DND-41 (cell line): ENCODE data around the gene KRTAP16-1.
A peak's percentile ranks its signal among the peaks of the same experiment; 100 is the strongest.

Source experiments
- ATAC-seq: fragments of 200-7000 bp; cut with Tn5 transposase; 3 replicates; pipeline ENCODE4 v1.9.1; 2021; ENCODE audit warnings: low read depth; ENCODE audit not compliant: insufficient read depth
- DNase-seq: peaks from one replicate; pipeline ENCODE4 v3.0.0-alpha.2; 2020
- H2AFZ ChIP-seq: 2 replicates; pipeline ENCODE4 v1.6.0; 2012; ENCODE audit warnings: low read depth, low read length
- H3K27ac ChIP-seq: 2 replicates; pipeline ENCODE4 v1.5.1; 2012; ENCODE audit warnings: low read length, inconsistent platforms
- H3K27me3 ChIP-seq: fragments of 200-600 bp; sonication (generic); 2 replicates; pipeline ENCODE4 v1.6.0; 2012; ENCODE audit warnings: low read length, mild to moderate bottlenecking, inconsistent platforms; ENCODE audit not compliant: insufficient read depth, poor library complexity
- H3K36me3 ChIP-seq: 2 replicates; pipeline ENCODE4 v1.5.1; 2012; ENCODE audit warnings: low read length, inconsistent platforms; ENCODE audit not compliant: insufficient read depth
- H3K4me1 ChIP-seq: 2 replicates; pipeline ENCODE4 v1.5.1; 2012; ENCODE audit warnings: mild to moderate bottlenecking, low read length; ENCODE audit not compliant: insufficient read depth
- H3K4me2 ChIP-seq: 2 replicates; pipeline ENCODE4 v1.6.0; 2012; ENCODE audit warnings: mild to moderate bottlenecking, moderate library complexity, low read length, inconsistent platforms; ENCODE audit not compliant: insufficient read depth
- H3K4me3 ChIP-seq, 2 experiments: fragments of 200-600 bp in 1 of 2; shearing (Covaris generic) in 1 of 2; 2 replicates each; pipeline ENCODE4 v1.5.1; 2012 to 2016; ENCODE audit warnings: inconsistent platforms in 2 of 2, low read length in 2 of 2, mild to moderate bottlenecking in 2 of 2, low read depth in 1 of 2, moderate library complexity in 1 of 2
- H3K79me2 ChIP-seq: 2 replicates; pipeline ENCODE4 v1.6.0; 2012; ENCODE audit warnings: low read length, inconsistent platforms; ENCODE audit not compliant: insufficient read depth
- H3K9ac ChIP-seq: 2 replicates; pipeline ENCODE4 v1.6.0; 2012; ENCODE audit warnings: low read depth, mild to moderate bottlenecking, inconsistent platforms, low read length, moderate library complexity
- H3K9me3 ChIP-seq: 2 replicates; pipeline ENCODE4 v1.5.1; 2012; ENCODE audit warnings: low read length, moderate library complexity, mild to moderate bottlenecking, inconsistent platforms; ENCODE audit not compliant: insufficient read depth, severe bottlenecking
- H4K20me1 ChIP-seq: 2 replicates; pipeline ENCODE4 v1.6.0; 2012; ENCODE audit warnings: low read length; ENCODE audit not compliant: insufficient read depth
- EZH2 ChIP-seq: IDR thresholded peaks from 3 replicates; pipeline ENCODE4 v1.6.1; 2012; ENCODE audit warnings: borderline replicate concordance, low read depth, mild to moderate bottlenecking, moderate library complexity, low read length, inconsistent platforms; ENCODE audit not compliant: severe bottlenecking
- TF ChIP-seq, protein P1 (sequence below): IDR thresholded peaks from 2 replicates; pipeline ENCODE4 v1.5.1; 2012; ENCODE audit warnings: borderline replicate concordance, low read length, moderate library complexity, mild to moderate bottlenecking; ENCODE audit not compliant: poor library complexity, severe bottlenecking; ENCODE audit errors: extremely low read depth

Gene KRTAP16-1

GRCh38 chr17:41333098-41333497 is 24.0 kb upstream of the KRTAP16-1 start:
- no peaks in the 10 kb centered on the region for H3K79me2 ChIP-seq
- ATAC-seq (no peak), DNase-seq (no peak)
- no peaks in the 10 kb centered on the region for H3K4me1 ChIP-seq
- H2AFZ ChIP-seq: no peak overlapping the region
- H3K27ac ChIP-seq: no peak overlapping the region
- H3K4me3 ChIP-seq: no peak overlapping the region
- peaks cover 6% of the 10 kb centered on the region for H3K27me3 ChIP-seq
- no peaks in the 10 kb centered on the region for H3K36me3 ChIP-seq
- H4K20me1 ChIP-seq: no peaks in the 10 kb centered on the region
- no peak overlapping the region for H3K4me2 ChIP-seq
- no peaks in the 10 kb centered on the region for H3K9me3 ChIP-seq
- no peak overlapping the region for H3K9ac ChIP-seq
- TF ChIP-seq, protein P1, sequence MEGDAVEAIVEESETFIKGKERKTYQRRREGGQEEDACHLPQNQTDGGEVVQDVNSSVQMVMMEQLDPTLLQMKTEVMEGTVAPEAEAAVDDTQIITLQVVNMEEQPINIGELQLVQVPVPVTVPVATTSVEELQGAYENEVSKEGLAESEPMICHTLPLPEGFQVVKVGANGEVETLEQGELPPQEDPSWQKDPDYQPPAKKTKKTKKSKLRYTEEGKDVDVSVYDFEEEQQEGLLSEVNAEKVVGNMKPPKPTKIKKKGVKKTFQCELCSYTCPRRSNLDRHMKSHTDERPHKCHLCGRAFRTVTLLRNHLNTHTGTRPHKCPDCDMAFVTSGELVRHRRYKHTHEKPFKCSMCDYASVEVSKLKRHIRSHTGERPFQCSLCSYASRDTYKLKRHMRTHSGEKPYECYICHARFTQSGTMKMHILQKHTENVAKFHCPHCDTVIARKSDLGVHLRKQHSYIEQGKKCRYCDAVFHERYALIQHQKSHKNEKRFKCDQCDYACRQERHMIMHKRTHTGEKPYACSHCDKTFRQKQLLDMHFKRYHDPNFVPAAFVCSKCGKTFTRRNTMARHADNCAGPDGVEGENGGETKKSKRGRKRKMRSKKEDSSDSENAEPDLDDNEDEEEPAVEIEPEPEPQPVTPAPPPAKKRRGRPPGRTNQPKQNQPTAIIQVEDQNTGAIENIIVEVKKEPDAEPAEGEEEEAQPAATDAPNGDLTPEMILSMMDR: no peak
- TF ChIP-seq EZH2: no peak

DNA sequence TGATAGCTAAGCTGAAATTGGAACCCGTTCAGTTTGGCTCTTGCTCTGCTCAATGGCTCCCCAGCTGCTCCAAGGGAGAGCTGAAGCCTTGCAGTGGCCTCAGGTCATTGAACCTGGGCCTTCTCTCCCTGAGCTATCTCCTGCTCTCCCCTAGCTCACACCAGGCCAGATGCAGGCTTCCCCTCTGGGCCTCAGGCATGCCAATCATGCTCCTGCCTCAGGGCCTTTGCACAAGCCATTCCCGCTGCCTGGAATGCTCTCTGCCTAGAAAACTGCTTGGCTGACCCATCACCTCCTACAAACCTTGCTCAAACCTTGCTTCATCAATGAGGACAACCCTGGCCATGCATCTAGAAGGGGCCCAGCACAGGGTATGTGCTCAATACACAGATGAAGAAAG is 23.1 kb upstream of the KRTAP16-1 start:
- H3K4me2 ChIP-seq: no peak overlapping the region
- H4K20me1 ChIP-seq: no peaks in the 10 kb centered on the region
- no peaks in the 10 kb centered on the region for H3K36me3 ChIP-seq
- DNase-seq (no peak), ATAC-seq (no peak)
- H3K27me3 ChIP-seq: peaks cover 6% of the 10 kb centered on the region
- TF ChIP-seq EZH2: no peak
- TF ChIP-seq, protein P1: no peak
- no peaks in the 10 kb centered on the region for H3K4me1 ChIP-seq
- no peak overlapping the region for H2AFZ ChIP-seq
- no peak overlapping the region for H3K27ac ChIP-seq
- H3K9me3 ChIP-seq: no peaks in the 10 kb centered on the region
- no peak overlapping the region for H3K9ac ChIP-seq
- no peak overlapping the region for H3K4me3 ChIP-seq
- H3K79me2 ChIP-seq: no peaks in the 10 kb centered on the region

DNA sequence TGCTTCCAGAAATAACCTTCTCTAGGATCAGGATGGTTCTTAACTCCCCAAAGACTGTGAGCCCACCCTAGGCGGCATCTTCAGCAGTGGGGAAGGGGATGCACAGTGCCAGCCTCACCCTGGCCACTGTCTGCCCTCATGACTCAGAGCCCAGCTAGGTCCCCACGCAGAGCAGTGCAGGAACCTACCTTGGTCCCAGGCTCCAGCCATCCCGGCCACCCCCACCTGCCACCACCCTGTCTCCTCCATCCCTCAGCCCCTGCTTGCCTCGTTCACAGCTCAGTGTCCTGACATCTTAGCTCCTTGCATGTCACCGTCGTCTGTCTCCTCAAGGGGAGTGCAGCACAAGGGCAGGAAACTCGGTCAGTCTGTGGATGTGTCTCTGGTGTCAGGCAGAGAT is 22.5 kb upstream of the KRTAP16-1 start:
- no peak for ATAC-seq
- Histone ChIP-seq H3K27me3 (peaks cover 6% of the 10 kb centered on the region), H3K9me3 (no peaks in the 10 kb centered on the region), H3K79me2 (no peaks in the 10 kb centered on the region), H3K27ac (no peak overlapping the region), H3K9ac (no peak overlapping the region), H3K4me2 (no peak overlapping the region), H4K20me1 (no peaks in the 10 kb centered on the region), H3K4me1 (no peaks in the 10 kb centered on the region), H3K4me3 (no peak overlapping the region), H2AFZ (no peak overlapping the region), H3K36me3 (no peaks in the 10 kb centered on the region)
- no peak for TF ChIP-seq EZH2
- TF ChIP-seq, protein P1: no peak
- DNase-seq: no peak

GRCh38 chr17:41329279-41329948 is 20.3 kb upstream of the KRTAP16-1 start:
- DNase-seq (peak; percentile 30), ATAC-seq (peak; percentile 56; the same call in 2 of the 3 replicates)
- Histone ChIP-seq H3K79me2 (no peaks in the 10 kb centered on the region), H3K4me2 (no peak overlapping the region), H3K9me3 (no peaks in the 10 kb centered on the region), H4K20me1 (no peaks in the 10 kb centered on the region; the same call in 1 of the 2 replicates), H3K4me1 (no peaks in the 10 kb centered on the region), H3K27me3 (peaks cover 2% of the 10 kb centered on the region), H3K36me3 (no peaks in the 10 kb centered on the region), H3K27ac (no peak overlapping the region), H3K9ac (no peak overlapping the region), H3K4me3 (no peak overlapping the region), H2AFZ (no peak overlapping the region)
- no peak for TF ChIP-seq EZH2
- TF ChIP-seq, protein P1: peak; percentile 76
